Measurements from ENCODE around the gene NUDT9.
"Not testable (repeated sequence)": the region's sequence is repeated elsewhere in the genome, so short reads cannot be mapped to it uniquely, and the experiment has no call there.

Gene NUDT9

GRCh38 chr4:87462102-87462501, 39.7 kb downstream of the NUDT9 start:
- no peak for TF ChIP-seq CTCF (IDR thresholded peaks at IDR 0.05; ENCODE audit: borderline replicate concordance, control extremely low read depth, extremely low read depth, insufficient read depth, missing control alignments)
- in situ Hi-C loops (cut with MboI; ENCODE audit: low sequenced_read_pairs, unreplicated experiment): loop anchor here (10.0 kb wide), 1 partner anchor 87 kb away; no protein-coding TSS in a partner anchor
- no peak for DNase-seq (ENCODE audit: low spot score)

GRCh38 chr4:87465739-87466366, 43.5 kb downstream of the NUDT9 start:
- peak; percentile 37 for DNase-seq (ENCODE audit: low spot score)
- in situ Hi-C loops (cut with MboI; ENCODE audit: low sequenced_read_pairs, unreplicated experiment): loop anchor here (10.0 kb wide), 1 partner anchor 91 kb away; no protein-coding TSS in a partner anchor
- peak; percentile 52 for TF ChIP-seq CTCF (IDR thresholded peaks at IDR 0.05; ENCODE audit: borderline replicate concordance, control extremely low read depth, extremely low read depth, insufficient read depth, missing control alignments)

GRCh38 chr4:87469390-87469789, 47.0 kb downstream of the NUDT9 start:
- no peak for TF ChIP-seq CTCF (IDR thresholded peaks at IDR 0.05; ENCODE audit: borderline replicate concordance, control extremely low read depth, extremely low read depth, insufficient read depth, missing control alignments)
- in situ Hi-C loops (cut with MboI; ENCODE audit: low sequenced_read_pairs, unreplicated experiment): loop anchor here (10.0 kb wide), 1 partner anchor 95 kb away; no protein-coding TSS in a partner anchor
- no peak for DNase-seq (ENCODE audit: low spot score)

GRCh38 chr4:87476934-87477333, 54.6 kb downstream of the NUDT9 start:
- in situ Hi-C loops (cut with MboI; ENCODE audit: low sequenced_read_pairs, unreplicated experiment): no loop called here
- no peak for DNase-seq (ENCODE audit: low spot score)
- TF ChIP-seq CTCF (IDR thresholded peaks at IDR 0.05; ENCODE audit: borderline replicate concordance, control extremely low read depth, extremely low read depth, insufficient read depth, missing control alignments): no peak

GRCh38 chr4:87478732-87479250, 56.4 kb downstream of the NUDT9 start:
- in situ Hi-C loops (cut with MboI; ENCODE audit: low sequenced_read_pairs, unreplicated experiment): no loop called here
- DNase-seq (ENCODE audit: low spot score): no peak
- no peak for TF ChIP-seq CTCF (IDR thresholded peaks at IDR 0.05; ENCODE audit: borderline replicate concordance, control extremely low read depth, extremely low read depth, insufficient read depth, missing control alignments)

- in situ Hi-C loops (cut with MboI; ENCODE audit: low sequenced_read_pairs, unreplicated experiment): no loop called here
- TF ChIP-seq CTCF (IDR thresholded peaks at IDR 0.05; ENCODE audit: borderline replicate concordance, control extremely low read depth, extremely low read depth, insufficient read depth, missing control alignments): no peak
- no peak for DNase-seq (ENCODE audit: low spot score)
Observed at GRCh38 chr4:87481377-87481776, 59.0 kb downstream of the NUDT9 start.

- in situ Hi-C loops (cut with MboI; ENCODE audit: low sequenced_read_pairs, unreplicated experiment); DNase-seq (ENCODE audit: low spot score): not testable (repeated sequence)
Observed at GRCh38 chr4:87483247-87483646, 60.9 kb downstream of the NUDT9 start.

GRCh38 chr4:87488666-87489065, 66.3 kb downstream of the NUDT9 start:
- DNase-seq (ENCODE audit: low spot score); in situ Hi-C loops (cut with MboI; ENCODE audit: low sequenced_read_pairs, unreplicated experiment): not testable (repeated sequence)

All from GM13976 (cell line).